ENCODE results near the gene WDR31. TPM values are rescaled to one million over a fixed set of nuclear protein-coding genes. Genes with fewer than 3 reads are reported as not detected.
A peak's percentile ranks its signal among the peaks of the same experiment; 100 is the strongest.
"Not testable (repeated sequence)": the region's sequence is repeated elsewhere in the genome, so short reads cannot be mapped to it uniquely, and the experiment has no call there.

The WDR31 gene
- total RNA-seq: 1 to 10 TPM in 1 of 2 experiments, under 1 TPM in 1; 0.96 to 1.2 TPM
- polyA plus RNA-seq: under 1 TPM; 0.21 to 0.62 (median 0.43) TPM
- total RNA-seq: 0.93 to 3.2 (median 2.3) reads per million in 6 experiments

- Mint-ChIP-seq H3K4me3 (peak within 1 kb of the TSS; percentile 66 to 95 (median 88)), H3K27ac (peak within 1 kb of the TSS; percentile 9 to 91 (median 69)), H3K36me3 (no peaks in the 10 kb centered on the region), H3K4me1 (peaks cover 16 to 48% (median 31%) of the 10 kb centered on the region in 4 donors), H3K27me3 (peaks cover 0 to 9% (median 0%) of the 10 kb centered on the region in 5 donors), H3K9me3 (no peaks in the 10 kb centered on the region)
- ATAC-seq (peak; percentile 89 to 93), DNase-seq (peak; percentile 57 to 79 (median 72))
- POLR2A ChIA-PET: interaction anchor here (0.7 to 2.8 kb wide), 9 partner anchors 9 to 202 kb away, joined by 3 to 23 read pairs (median 5); partner anchors contain the start of genes ALAD, BSPRY, C9orf43 and CDC26
Measured at GRCh38 chr9:113340011-113340699, at the start of gene WDR31. WDR31 (minus strand) TSS chr9:113340275; CDS start chr9:113332022, 8,253 bp downstream.

- no peak for ATAC-seq
- peaks cover 0 to 58% (median 21%) of the 10 kb centered on the region in 3 donors for H3K36me3 Mint-ChIP-seq
- DNase-seq: no peak
- POLR2A ChIA-PET: interaction anchor here (0.5 kb wide), 1 partner anchor 14 kb away, joined by 4 read pairs; no protein-coding TSS in a partner anchor
- H3K4me3 Mint-ChIP-seq: no peak overlapping the region
- no peaks in the 10 kb centered on the region for H3K4me1 Mint-ChIP-seq
- H3K27ac Mint-ChIP-seq: no peak overlapping the region
- no peaks in the 10 kb centered on the region for H3K9me3 Mint-ChIP-seq
- H3K27me3 Mint-ChIP-seq: no peaks in the 10 kb centered on the region
Measured at GRCh38 chr9:113389451-113389850, 49.4 kb upstream of the WDR31 start.

- Mint-ChIP-seq H3K4me3 (no peak overlapping the region), H3K36me3 (peaks cover 0 to 57% (median 21%) of the 10 kb centered on the region in 3 donors), H3K4me1 (no peaks in the 10 kb centered on the region), H3K9me3 (no peaks in the 10 kb centered on the region), H3K27ac (no peak overlapping the region), H3K27me3 (no peaks in the 10 kb centered on the region)
- no peak for DNase-seq
- POLR2A ChIA-PET: interaction anchor here (0.5 kb wide), 1 partner anchor 13 kb away, joined by 4 read pairs; no protein-coding TSS in a partner anchor
- no peak for ATAC-seq
Measured at GRCh38 chr9:113388833-113389232, 48.8 kb upstream of the WDR31 start.

- ATAC-seq: no peak
- Mint-ChIP-seq H3K27me3 (no peaks in the 10 kb centered on the region), H3K36me3 (peaks cover 0 to 46% (median 21%) of the 10 kb centered on the region in 3 donors), H3K9me3 (no peaks in the 10 kb centered on the region), H3K27ac (no peak overlapping the region), H3K4me3 (no peak overlapping the region), H3K4me1 (no peaks in the 10 kb centered on the region)
- DNase-seq: no peak
- POLR2A ChIA-PET: interaction anchor here (0.6 to 1.5 kb wide), 3 partner anchors 11 to 104 kb away, joined by 3 to 7 read pairs (median 6); partner anchors contain the start of gene HDHD3
Measured at GRCh38 chr9:113387560-113388230, 47.6 kb upstream of the WDR31 start.

- H3K4me1 Mint-ChIP-seq: no peaks in the 10 kb centered on the region
- H3K4me3 Mint-ChIP-seq: no peak overlapping the region
- no peaks in the 10 kb centered on the region for H3K9me3 Mint-ChIP-seq
- no peak for ATAC-seq
- no peaks in the 10 kb centered on the region for H3K27me3 Mint-ChIP-seq
- peaks cover 0 to 39% (median 19%) of the 10 kb centered on the region in 3 donors for H3K36me3 Mint-ChIP-seq
- peak overlapping the region in 3 of 10 donors; percentile 30 to 63 (median 44) for H3K27ac Mint-ChIP-seq
- POLR2A ChIA-PET: interaction anchor here (1.5 kb wide), 1 partner anchor 10 kb away, joined by 7 read pairs; the partner anchor contains the start of gene HDHD3
- DNase-seq: no peak
Measured at GRCh38 chr9:113386571-113387393, 46.7 kb upstream of the WDR31 start.

- H3K36me3 Mint-ChIP-seq: peaks cover 0 to under 1% (median 0%) of the 10 kb centered on the region in 3 donors
- H3K4me1 Mint-ChIP-seq: peaks cover 0 to 4% (median 0%) of the 10 kb centered on the region in 4 donors
- H3K4me3 Mint-ChIP-seq: no peak overlapping the region
- ATAC-seq: no peak
- DNase-seq: no peak
- POLR2A ChIA-PET: no interaction called here
- no peak overlapping the region for H3K27ac Mint-ChIP-seq
- no peaks in the 10 kb centered on the region for H3K9me3 Mint-ChIP-seq
- H3K27me3 Mint-ChIP-seq: no peaks in the 10 kb centered on the region
Measured at GRCh38 chr9:113381909-113382411, 41.9 kb upstream of the WDR31 start.

GRCh38 chr9:113381441-113381840 lies 41.4 kb upstream of the WDR31 start:
- H3K4me1 Mint-ChIP-seq, H3K27ac Mint-ChIP-seq, ATAC-seq, DNase-seq, H3K9me3 Mint-ChIP-seq, POLR2A ChIA-PET, H3K36me3 Mint-ChIP-seq, H3K4me3 Mint-ChIP-seq, H3K27me3 Mint-ChIP-seq: not testable (repeated sequence)

- DNase-seq (no peak), ATAC-seq (no peak)
- H3K36me3 Mint-ChIP-seq: no peaks in the 10 kb centered on the region
- H3K4me1 Mint-ChIP-seq: peaks cover 0 to 5% (median 0%) of the 10 kb centered on the region in 4 donors
- POLR2A ChIA-PET: no interaction called here
- no peaks in the 10 kb centered on the region for H3K9me3 Mint-ChIP-seq
- H3K27ac Mint-ChIP-seq: no peak overlapping the region
- no peaks in the 10 kb centered on the region for H3K27me3 Mint-ChIP-seq
- peak overlapping the region in 1 of 10 donors; percentile 36 for H3K4me3 Mint-ChIP-seq
Measured at GRCh38 chr9:113380869-113381378, 40.8 kb upstream of the WDR31 start.

- H3K27me3 Mint-ChIP-seq, H3K4me3 Mint-ChIP-seq: not testable (repeated sequence)
- peak overlapping the region in 3 of 10 donors; percentile 4 to 42 (median 10) for H3K27ac Mint-ChIP-seq
Measured at GRCh38 chr9:113379829-113380210, 39.7 kb upstream of the WDR31 start.

GRCh38 chr9:113379094-113379828 lies 39.2 kb upstream of the WDR31 start:
- H3K27ac Mint-ChIP-seq: peak overlapping the region in 5 of 10 donors; percentile 5 to 69 (median 16)
- H3K4me3 Mint-ChIP-seq: peak overlapping the region in 3 of 10 donors; percentile 0 to 35 (median 20)
- ATAC-seq, H3K27me3 Mint-ChIP-seq, H3K36me3 Mint-ChIP-seq, POLR2A ChIA-PET, H3K9me3 Mint-ChIP-seq, DNase-seq: not testable (repeated sequence)
- H3K4me1 Mint-ChIP-seq: peaks cover 7 to 19% (median 10%) of the 10 kb centered on the region in 4 donors

More at GRCh38 chr9:113379829-113380210, 39.7 kb upstream of the WDR31 start:
- peaks cover 7 to 15% (median 9%) of the 10 kb centered on the region in 4 donors for H3K4me1 Mint-ChIP-seq
- POLR2A ChIA-PET, H3K36me3 Mint-ChIP-seq, H3K9me3 Mint-ChIP-seq, ATAC-seq, DNase-seq: not testable (repeated sequence)

Data from naive thymus-derived CD8-positive, alpha-beta T cell (primary cell).